Measurements from ENCODE around the gene AP1G1. TPM values are rescaled to one million over a fixed set of nuclear protein-coding genes. Genes with fewer than 3 reads are reported as not detected.

The AP1G1 gene
- total RNA-seq, 1 donor from 2014 or later = 121 TPM

- Mint-ChIP-seq H3K27ac (ENCODE audit: unreplicated experiment) (no peak overlapping the region), H3K4me1 (ENCODE audit: low read depth, unreplicated experiment) (peaks cover 11% of the 10 kb centered on the region), H3K27me3 (ENCODE audit: low read depth, unreplicated experiment) (no peaks in the 10 kb centered on the region), H3K9me3 (ENCODE audit: unreplicated experiment) (no peaks in the 10 kb centered on the region), H3K4me3 (ENCODE audit: unreplicated experiment) (no peak overlapping the region), H3K36me3 (ENCODE audit: low read depth, unreplicated experiment) (peaks cover 6% of the 10 kb centered on the region)
- Histone ChIP-seq H3K4me1 (ENCODE audit: insufficient read depth, low read length) (no peaks in the 10 kb centered on the region), H3K4me3 (ENCODE audit: insufficient read depth, low read depth, low read length) (no peak overlapping the region), H3K4me2 (ENCODE audit: low read length) (no peak overlapping the region), H3K36me3 (ENCODE audit: insufficient read depth, low read length) (peaks cover 27% of the 10 kb centered on the region), H3K9me3 (ENCODE audit: insufficient read depth, low read depth, low read length) (no peaks in the 10 kb centered on the region), H3K27ac (ENCODE audit: low read depth, low read length) (no peak overlapping the region), H3K79me2 (ENCODE audit: insufficient read depth, low read length) (peaks cover 92% of the 10 kb centered on the region), H2AFZ (ENCODE audit: low read depth, low read length) (no peak overlapping the region), H3K27me3 (ENCODE audit: insufficient read depth, low read length) (no peaks in the 10 kb centered on the region), H4K20me1 (ENCODE audit: insufficient read depth, low read length) (peaks cover 65% of the 10 kb centered on the region), H3K9ac (ENCODE audit: low read length) (no peak overlapping the region)
- DNase-seq (ENCODE audit: low read depth) (no peak), FAIRE-seq (no peak)
- TF ChIP-seq EZH2 (IDR thresholded peaks at IDR 0.05; ENCODE audit: insufficient read depth, low read length) = no peak
- no peak for TF ChIP-seq CTCF (IDR thresholded peaks at IDR 0.05; ENCODE audit: insufficient read depth, low read depth, low read length)
These were observed 24.5 kb downstream of the AP1G1 start for GRCh38 chr16:71784093-71784492.

- Histone ChIP-seq H3K9me3 (ENCODE audit: insufficient read depth, low read depth, low read length) (no peaks in the 10 kb centered on the region), H3K4me3 (ENCODE audit: insufficient read depth, low read depth, low read length) (no peak overlapping the region), H3K36me3 (ENCODE audit: insufficient read depth, low read length) (peaks cover 9% of the 10 kb centered on the region), H3K27me3 (ENCODE audit: insufficient read depth, low read length) (no peaks in the 10 kb centered on the region), H4K20me1 (ENCODE audit: insufficient read depth, low read length) (peaks cover 68% of the 10 kb centered on the region), H2AFZ (ENCODE audit: low read depth, low read length) (no peak overlapping the region), H3K27ac (ENCODE audit: low read depth, low read length) (peak overlapping the region; percentile 27), H3K79me2 (ENCODE audit: insufficient read depth, low read length) (peaks cover 91% of the 10 kb centered on the region), H3K4me1 (ENCODE audit: insufficient read depth, low read length) (no peaks in the 10 kb centered on the region), H3K9ac (ENCODE audit: low read length) (peak overlapping the region; percentile 4), H3K4me2 (ENCODE audit: low read length) (peak overlapping the region; percentile 35)
- Mint-ChIP-seq H3K4me3 (ENCODE audit: unreplicated experiment) (no peak overlapping the region), H3K4me1 (ENCODE audit: low read depth, unreplicated experiment) (peaks cover 11% of the 10 kb centered on the region), H3K27me3 (ENCODE audit: low read depth, unreplicated experiment) (no peaks in the 10 kb centered on the region), H3K36me3 (ENCODE audit: low read depth, unreplicated experiment) (peaks cover 4% of the 10 kb centered on the region), H3K27ac (ENCODE audit: unreplicated experiment) (peak overlapping the region; percentile 45), H3K9me3 (ENCODE audit: unreplicated experiment) (no peaks in the 10 kb centered on the region)
- no peak for FAIRE-seq
- TF ChIP-seq CTCF (IDR thresholded peaks at IDR 0.05; ENCODE audit: insufficient read depth, low read depth, low read length) (peak; percentile 12), EZH2 (IDR thresholded peaks at IDR 0.05; ENCODE audit: insufficient read depth, low read length) (no peak)
- peak; percentile 59 for DNase-seq (ENCODE audit: low read depth)
These were observed 26.9 kb downstream of the AP1G1 start for GRCh38 chr16:71781741-71782140.

GRCh38 chr16:71780521-71781089, 28.0 kb downstream of the AP1G1 start:
- peaks cover 11% of the 10 kb centered on the region for H3K4me1 Mint-ChIP-seq (ENCODE audit: low read depth, unreplicated experiment)
- FAIRE-seq (no peak), DNase-seq (ENCODE audit: low read depth) (no peak)
- H3K9ac ChIP-seq (ENCODE audit: low read length) = no peak overlapping the region
- H3K36me3 ChIP-seq (ENCODE audit: insufficient read depth, low read length) = peaks cover 4% of the 10 kb centered on the region
- H2AFZ ChIP-seq (ENCODE audit: low read depth, low read length) = no peak overlapping the region
- no peaks in the 10 kb centered on the region for H3K4me1 ChIP-seq (ENCODE audit: insufficient read depth, low read length)
- no peaks in the 10 kb centered on the region for H3K27me3 Mint-ChIP-seq (ENCODE audit: low read depth, unreplicated experiment)
- no peaks in the 10 kb centered on the region for H3K9me3 ChIP-seq (ENCODE audit: insufficient read depth, low read depth, low read length)
- no peak overlapping the region for H3K4me2 ChIP-seq (ENCODE audit: low read length)
- H3K27ac ChIP-seq (ENCODE audit: low read depth, low read length) = peak overlapping the region; percentile 27
- no peak overlapping the region for H3K4me3 ChIP-seq (ENCODE audit: insufficient read depth, low read depth, low read length)
- no peak overlapping the region for H3K27ac Mint-ChIP-seq (ENCODE audit: unreplicated experiment)
- no peaks in the 10 kb centered on the region for H3K9me3 Mint-ChIP-seq (ENCODE audit: unreplicated experiment)
- H3K36me3 Mint-ChIP-seq (ENCODE audit: low read depth, unreplicated experiment) = peaks cover 11% of the 10 kb centered on the region
- H3K27me3 ChIP-seq (ENCODE audit: insufficient read depth, low read length) = no peaks in the 10 kb centered on the region
- peaks cover 92% of the 10 kb centered on the region for H3K79me2 ChIP-seq (ENCODE audit: insufficient read depth, low read length)
- H4K20me1 ChIP-seq (ENCODE audit: insufficient read depth, low read length) = peaks cover 74% of the 10 kb centered on the region
- TF ChIP-seq CTCF (IDR thresholded peaks at IDR 0.05; ENCODE audit: insufficient read depth, low read depth, low read length) (no peak), EZH2 (IDR thresholded peaks at IDR 0.05; ENCODE audit: insufficient read depth, low read length) (no peak)
- H3K4me3 Mint-ChIP-seq (ENCODE audit: unreplicated experiment) = no peak overlapping the region
